ENCODE data around the gene TTPAL.

Gene TTPAL

GRCh38 chr20:44449864-44450263 lies 25.8 kb upstream of the TTPAL start:
- H3K27me3 ChIP-seq (ENCODE audit: insufficient read depth, low read length), result no peaks in the 10 kb centered on the region
- no peaks in the 10 kb centered on the region for H3K36me3 ChIP-seq (ENCODE audit: insufficient read depth, low read length)
- H3K9me3 ChIP-seq (ENCODE audit: low read length), result no peaks in the 10 kb centered on the region
- no peaks in the 10 kb centered on the region for H3K4me1 ChIP-seq (ENCODE audit: insufficient read depth, low read length)
- no peak overlapping the region for H2AFZ ChIP-seq (ENCODE audit: low read depth, low read length)
- H3K4me3 ChIP-seq (ENCODE audit: low read length), result no peak overlapping the region

GRCh38 chr20:44450281-44450889 lies 25.3 kb upstream of the TTPAL start:
- no peaks in the 10 kb centered on the region for H3K36me3 ChIP-seq (ENCODE audit: insufficient read depth, low read length)
- H3K4me3 ChIP-seq (ENCODE audit: low read length), result no peak overlapping the region
- H3K27me3 ChIP-seq (ENCODE audit: insufficient read depth, low read length), result no peaks in the 10 kb centered on the region
- H3K9me3 ChIP-seq (ENCODE audit: low read length), result no peaks in the 10 kb centered on the region
- no peak overlapping the region for H2AFZ ChIP-seq (ENCODE audit: low read depth, low read length)
- H3K4me1 ChIP-seq (ENCODE audit: insufficient read depth, low read length), result no peaks in the 10 kb centered on the region

- H3K4me3 ChIP-seq (ENCODE audit: low read length), result no peak overlapping the region
- H3K27me3 ChIP-seq (ENCODE audit: insufficient read depth, low read length), result no peaks in the 10 kb centered on the region
- no peak overlapping the region for H2AFZ ChIP-seq (ENCODE audit: low read depth, low read length)
- no peaks in the 10 kb centered on the region for H3K4me1 ChIP-seq (ENCODE audit: insufficient read depth, low read length)
- no peaks in the 10 kb centered on the region for H3K9me3 ChIP-seq (ENCODE audit: low read length)
- no peaks in the 10 kb centered on the region for H3K36me3 ChIP-seq (ENCODE audit: insufficient read depth, low read length)
Measured at GRCh38 chr20:44450903-44451450, 24.7 kb upstream of the TTPAL start.

GRCh38 chr20:44454306-44454963 lies 21.2 kb upstream of the TTPAL start:
- H2AFZ ChIP-seq (ENCODE audit: low read depth, low read length), result no peak overlapping the region
- no peaks in the 10 kb centered on the region for H3K9me3 ChIP-seq (ENCODE audit: low read length)
- H3K4me1 ChIP-seq (ENCODE audit: insufficient read depth, low read length), result no peaks in the 10 kb centered on the region
- no peaks in the 10 kb centered on the region for H3K36me3 ChIP-seq (ENCODE audit: insufficient read depth, low read length)
- H3K27me3 ChIP-seq (ENCODE audit: insufficient read depth, low read length), result no peaks in the 10 kb centered on the region
- H3K4me3 ChIP-seq (ENCODE audit: low read length), result no peak overlapping the region

GRCh38 chr20:44455126-44455525 lies 20.5 kb upstream of the TTPAL start:
- Histone ChIP-seq H2AFZ (ENCODE audit: low read depth, low read length) (no peak overlapping the region), H3K4me3 (ENCODE audit: low read length) (no peak overlapping the region), H3K4me1 (ENCODE audit: insufficient read depth, low read length) (no peaks in the 10 kb centered on the region), H3K36me3 (ENCODE audit: insufficient read depth, low read length) (no peaks in the 10 kb centered on the region), H3K9me3 (ENCODE audit: low read length) (no peaks in the 10 kb centered on the region), H3K27me3 (ENCODE audit: insufficient read depth, low read length) (no peaks in the 10 kb centered on the region)

GRCh38 chr20:44456611-44457010 lies 19.1 kb upstream of the TTPAL start:
- Histone ChIP-seq H3K36me3 (ENCODE audit: insufficient read depth, low read length) (no peaks in the 10 kb centered on the region), H2AFZ (ENCODE audit: low read depth, low read length) (no peak overlapping the region), H3K27me3 (ENCODE audit: insufficient read depth, low read length) (no peaks in the 10 kb centered on the region), H3K9me3 (ENCODE audit: low read length) (no peaks in the 10 kb centered on the region), H3K4me3 (ENCODE audit: low read length) (no peak overlapping the region), H3K4me1 (ENCODE audit: insufficient read depth, low read length) (peaks cover 3% of the 10 kb centered on the region)

- Histone ChIP-seq H3K4me3 (ENCODE audit: low read length) (no peak overlapping the region), H3K4me1 (ENCODE audit: insufficient read depth, low read length) (peaks cover 3% of the 10 kb centered on the region), H3K36me3 (ENCODE audit: insufficient read depth, low read length) (no peaks in the 10 kb centered on the region), H3K27me3 (ENCODE audit: insufficient read depth, low read length) (no peaks in the 10 kb centered on the region), H2AFZ (ENCODE audit: low read depth, low read length) (no peak overlapping the region), H3K9me3 (ENCODE audit: low read length) (no peaks in the 10 kb centered on the region)
Measured at GRCh38 chr20:44457016-44457415, 18.7 kb upstream of the TTPAL start.

GRCh38 chr20:44459271-44459670 lies 16.4 kb upstream of the TTPAL start:
- no peak overlapping the region for H2AFZ ChIP-seq (ENCODE audit: low read depth, low read length)
- no peaks in the 10 kb centered on the region for H3K36me3 ChIP-seq (ENCODE audit: insufficient read depth, low read length)
- peaks cover 3% of the 10 kb centered on the region for H3K4me1 ChIP-seq (ENCODE audit: insufficient read depth, low read length)
- no peaks in the 10 kb centered on the region for H3K27me3 ChIP-seq (ENCODE audit: insufficient read depth, low read length)
- no peak overlapping the region for H3K4me3 ChIP-seq (ENCODE audit: low read length)
- H3K9me3 ChIP-seq (ENCODE audit: low read length), result no peaks in the 10 kb centered on the region

GRCh38 chr20:44460795-44461141 lies 14.9 kb upstream of the TTPAL start:
- no peaks in the 10 kb centered on the region for H3K36me3 ChIP-seq (ENCODE audit: insufficient read depth, low read length)
- H3K9me3 ChIP-seq (ENCODE audit: low read length), result no peaks in the 10 kb centered on the region
- H3K4me3 ChIP-seq (ENCODE audit: low read length), result no peak overlapping the region
- peak overlapping the region; percentile 55 for H2AFZ ChIP-seq (ENCODE audit: low read depth, low read length)
- H3K4me1 ChIP-seq (ENCODE audit: insufficient read depth, low read length), result peaks cover 3% of the 10 kb centered on the region
- no peaks in the 10 kb centered on the region for H3K27me3 ChIP-seq (ENCODE audit: insufficient read depth, low read length)

- H3K4me1 ChIP-seq (ENCODE audit: insufficient read depth, low read length), result peaks cover 3% of the 10 kb centered on the region
- no peak overlapping the region for H3K4me3 ChIP-seq (ENCODE audit: low read length)
- no peaks in the 10 kb centered on the region for H3K27me3 ChIP-seq (ENCODE audit: insufficient read depth, low read length)
- no peaks in the 10 kb centered on the region for H3K36me3 ChIP-seq (ENCODE audit: insufficient read depth, low read length)
- H3K9me3 ChIP-seq (ENCODE audit: low read length), result no peaks in the 10 kb centered on the region
- H2AFZ ChIP-seq (ENCODE audit: low read depth, low read length), result peak overlapping the region; percentile 55
Measured at GRCh38 chr20:44461142-44461802, 14.4 kb upstream of the TTPAL start.

- Histone ChIP-seq H3K9me3 (ENCODE audit: low read length) (no peaks in the 10 kb centered on the region), H3K4me3 (ENCODE audit: low read length) (no peak overlapping the region), H2AFZ (ENCODE audit: low read depth, low read length) (no peak overlapping the region), H3K27me3 (ENCODE audit: insufficient read depth, low read length) (no peaks in the 10 kb centered on the region), H3K36me3 (ENCODE audit: insufficient read depth, low read length) (no peaks in the 10 kb centered on the region), H3K4me1 (ENCODE audit: insufficient read depth, low read length) (peaks cover 3% of the 10 kb centered on the region)
Measured at GRCh38 chr20:44461803-44462174, 13.9 kb upstream of the TTPAL start.

- no peaks in the 10 kb centered on the region for H3K27me3 ChIP-seq (ENCODE audit: insufficient read depth, low read length)
- no peaks in the 10 kb centered on the region for H3K9me3 ChIP-seq (ENCODE audit: low read length)
- peaks cover 3% of the 10 kb centered on the region for H3K4me1 ChIP-seq (ENCODE audit: insufficient read depth, low read length)
- H3K4me3 ChIP-seq (ENCODE audit: low read length), result no peak overlapping the region
- no peaks in the 10 kb centered on the region for H3K36me3 ChIP-seq (ENCODE audit: insufficient read depth, low read length)
- no peak overlapping the region for H2AFZ ChIP-seq (ENCODE audit: low read depth, low read length)
Measured at GRCh38 chr20:44463466-44463865, 12.2 kb upstream of the TTPAL start.

- Histone ChIP-seq H3K9me3 (ENCODE audit: low read length) (no peaks in the 10 kb centered on the region), H3K4me3 (ENCODE audit: low read length) (no peak overlapping the region), H2AFZ (ENCODE audit: low read depth, low read length) (no peak overlapping the region), H3K27me3 (ENCODE audit: insufficient read depth, low read length) (no peaks in the 10 kb centered on the region), H3K4me1 (ENCODE audit: insufficient read depth, low read length) (peaks cover 3% of the 10 kb centered on the region), H3K36me3 (ENCODE audit: insufficient read depth, low read length) (no peaks in the 10 kb centered on the region)
Measured at GRCh38 chr20:44464514-44464913, 11.2 kb upstream of the TTPAL start.

Measured in neuron (in vitro differentiated cells).